Measurements from ENCODE around the gene NOL4L.
"Not testable (repeated sequence)": the region's sequence is repeated elsewhere in the genome, so short reads cannot be mapped to it uniquely, and the experiment has no call there.

NOL4L gene

GRCh38 chr20:32595143-32595542, 10.0 kb upstream of the NOL4L start:
- no peak for FAIRE-seq

GRCh38 chr20:32594669-32595068, 9.5 kb upstream of the NOL4L start:
- not testable (repeated sequence) for FAIRE-seq

GRCh38 chr20:32594204-32594603, 9.1 kb upstream of the NOL4L start:
- no peak for FAIRE-seq

DNA sequence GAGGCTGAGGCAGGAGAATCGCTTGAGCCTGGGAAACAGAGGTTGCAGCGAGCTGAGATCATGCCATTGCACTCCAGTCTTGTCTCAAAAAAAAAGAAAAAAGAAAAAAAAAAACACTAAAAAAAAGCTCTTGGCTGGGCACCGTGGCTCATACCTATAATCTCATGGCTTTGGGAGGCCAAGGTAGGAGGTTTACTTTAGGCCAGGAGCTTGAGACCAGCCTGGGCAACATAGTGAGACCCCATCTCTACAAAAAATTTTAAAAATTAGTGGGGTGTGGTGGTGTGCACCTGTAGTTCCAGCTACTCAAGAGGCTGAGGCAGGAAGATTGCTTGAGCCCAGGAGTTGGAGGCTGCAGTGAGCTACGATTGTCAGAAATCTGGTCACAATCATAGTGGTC, 7.5 kb upstream of the NOL4L start:
- not testable (repeated sequence) for FAIRE-seq

GRCh38 chr20:32592022-32592421, 6.9 kb upstream of the NOL4L start:
- FAIRE-seq, result no peak

DNA sequence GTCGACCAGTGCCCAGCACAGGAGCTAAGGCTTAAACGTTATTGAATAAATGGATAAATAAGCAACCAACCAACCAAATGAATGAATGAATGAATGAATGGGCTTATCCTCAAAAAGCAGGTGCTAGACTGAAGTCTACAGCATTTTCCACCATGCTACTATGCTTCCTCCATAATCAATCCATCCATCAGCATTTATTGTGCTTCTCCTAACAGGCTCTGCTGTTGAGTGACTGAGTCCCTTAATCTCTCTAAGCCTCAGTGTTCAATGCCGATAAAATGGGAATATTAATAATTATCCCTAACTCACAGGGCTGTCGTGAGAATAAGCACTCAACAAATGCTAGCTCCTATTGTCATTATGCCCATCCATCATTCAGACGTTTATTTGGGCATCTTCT, 4.6 kb upstream of the NOL4L start:
- no peak for FAIRE-seq

GRCh38 chr20:32589256-32589655, 4.1 kb upstream of the NOL4L start:
- FAIRE-seq, result no peak

- no peak for FAIRE-seq
These were observed 2.9 kb upstream of the NOL4L start for GRCh38 chr20:32588040-32588439.

GRCh38 chr20:32586291-32586690, 1.2 kb upstream of the NOL4L start:
- FAIRE-seq, result no peak

DNA sequence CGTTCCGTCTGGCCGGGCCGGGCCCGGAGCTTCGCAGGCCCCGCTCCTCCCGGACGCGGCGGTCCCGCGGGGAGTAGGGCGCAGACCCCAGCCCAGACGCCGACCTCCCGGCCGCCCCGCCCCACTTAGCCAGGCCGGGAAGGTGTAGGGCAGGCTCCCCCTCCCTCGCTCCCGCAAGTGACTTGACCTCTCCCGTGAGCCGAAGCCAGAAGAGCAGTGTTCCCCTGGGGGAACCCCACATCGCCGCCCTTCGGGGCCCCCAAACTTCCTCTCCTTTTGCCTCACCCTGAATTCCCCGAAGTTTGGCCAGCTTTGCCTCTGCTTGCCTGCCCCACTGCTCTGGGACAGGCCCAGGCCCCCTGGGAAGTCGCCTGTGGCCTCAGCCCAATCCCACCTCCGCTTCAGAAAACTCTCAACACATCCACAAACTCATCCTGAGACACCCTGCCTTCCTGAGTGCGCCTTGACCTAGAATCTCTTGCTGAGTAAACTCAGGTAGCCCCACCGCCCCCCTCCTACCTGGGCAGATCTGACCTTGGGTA, 524 bp upstream of the NOL4L start:
- FAIRE-seq, result no peak

GRCh38 chr20:32583581-32584070, 1.5 kb downstream of the NOL4L start:
- FAIRE-seq, result no peak

GRCh38 chr20:32582659-32583580, 2.2 kb downstream of the NOL4L start:
- no peak for FAIRE-seq

- no peak for FAIRE-seq
These were observed 3.1 kb downstream of the NOL4L start for GRCh38 chr20:32581839-32582658.

- no peak for FAIRE-seq
These were observed 3.9 kb downstream of the NOL4L start for GRCh38 chr20:32580970-32581838.

GRCh38 chr20:32580219-32580969, 4.7 kb downstream of the NOL4L start:
- no peak for FAIRE-seq

GRCh38 chr20:32578840-32579390, 6.2 kb downstream of the NOL4L start:
- no peak for FAIRE-seq

GRCh38 chr20:32578062-32578461, 7.1 kb downstream of the NOL4L start:
- not testable (repeated sequence) for FAIRE-seq

DNA sequence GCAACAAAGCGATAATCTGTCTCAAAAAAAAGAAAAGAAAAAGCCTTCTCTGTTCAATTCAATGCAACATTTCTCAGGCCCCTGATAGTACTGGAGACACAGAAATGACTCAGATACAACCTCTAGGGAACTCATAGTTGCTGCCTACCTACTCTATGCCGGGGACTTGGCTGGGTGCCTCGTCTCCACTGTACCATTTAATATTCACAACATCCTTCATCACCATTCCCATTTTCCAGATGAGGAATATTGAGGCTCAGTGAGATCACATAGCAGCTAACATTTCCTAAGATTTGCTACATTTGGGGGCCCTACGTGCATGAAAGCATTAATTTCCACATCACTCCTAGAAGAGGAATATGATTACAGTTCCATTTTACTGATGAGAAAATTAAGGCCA, 7.5 kb downstream of the NOL4L start:
- no peak for FAIRE-seq

DNA sequence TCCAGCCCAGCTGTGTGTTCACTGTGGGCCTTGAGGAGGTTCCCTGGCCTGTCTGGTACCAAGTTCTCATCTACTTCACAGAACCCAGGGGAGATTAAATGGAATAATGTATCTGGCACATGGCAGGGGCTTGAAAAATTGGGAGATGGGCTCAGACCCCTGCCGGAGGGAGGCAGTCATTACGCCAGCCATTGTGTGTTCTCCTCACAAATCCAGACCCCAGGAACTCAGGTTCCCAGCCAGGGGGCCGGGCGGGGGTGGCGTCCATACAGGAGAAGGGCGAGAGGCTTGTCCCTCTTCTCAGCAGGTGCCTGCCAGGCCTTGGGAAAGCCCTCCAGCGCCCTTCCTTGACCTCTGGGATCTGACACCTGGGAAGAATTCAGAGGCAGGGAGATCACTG, 8.1 kb downstream of the NOL4L start:
- no peak for FAIRE-seq

GRCh38 chr20:32576560-32576959, 8.6 kb downstream of the NOL4L start:
- no peak for FAIRE-seq

DNA sequence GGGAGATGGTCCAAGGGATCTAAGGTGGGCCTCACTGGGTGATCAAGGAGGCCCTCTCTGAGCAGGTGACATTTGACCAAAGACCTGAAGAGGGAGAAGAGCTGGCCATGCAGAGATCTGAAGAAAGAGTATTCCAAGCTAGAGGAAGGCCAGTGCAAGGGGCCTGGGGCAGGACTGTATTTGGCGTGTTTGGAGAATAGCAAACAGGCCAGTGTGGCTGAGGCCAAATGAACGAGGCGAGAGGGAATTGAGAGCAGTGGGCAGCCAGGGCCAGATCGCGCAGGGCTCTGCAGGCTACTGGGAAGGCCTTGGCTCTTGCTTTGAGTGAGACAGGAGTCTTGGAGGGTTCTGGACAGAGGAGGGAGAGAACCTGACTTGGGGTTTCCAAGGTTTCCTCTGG, 9.3 kb downstream of the NOL4L start:
- FAIRE-seq, result no peak

Measured in TTC549 (cell line).